GM21515 (cell line): ENCODE measurements around the gene PRKCE.

Experiments used
- ATAC-seq: cut with Tn5 transposase; IDR thresholded peaks from one replicate; pipeline ENCODE4 v1.9.1; 2021; ENCODE audit not compliant: unreplicated experiment

PRKCE gene

GRCh38 chr2:45802499-45803138 lies 151.1 kb downstream of the PRKCE start:
- no peak for ATAC-seq

GRCh38 chr2:45804987-45805755 lies 153.7 kb downstream of the PRKCE start:
- ATAC-seq = no peak

- no peak for ATAC-seq
Observed at GRCh38 chr2:45806563-45807358, 155.3 kb downstream of the PRKCE start.

- no peak for ATAC-seq
Observed at GRCh38 chr2:45808294-45808800, 156.9 kb downstream of the PRKCE start.

GRCh38 chr2:45809205-45809604 lies 157.7 kb downstream of the PRKCE start:
- no peak for ATAC-seq

- ATAC-seq = no peak
Observed at GRCh38 chr2:45812011-45812500, 160.6 kb downstream of the PRKCE start.

- ATAC-seq = no peak
Observed at GRCh38 chr2:45813003-45813941, 161.8 kb downstream of the PRKCE start.

GRCh38 chr2:45814488-45814887 lies 163.0 kb downstream of the PRKCE start:
- ATAC-seq = no peak

GRCh38 chr2:45814951-45815621 lies 163.6 kb downstream of the PRKCE start:
- no peak for ATAC-seq

GRCh38 chr2:45816272-45816671 lies 164.8 kb downstream of the PRKCE start:
- ATAC-seq = no peak

- no peak for ATAC-seq
Observed at GRCh38 chr2:45818591-45818990, 167.1 kb downstream of the PRKCE start.

GRCh38 chr2:45820048-45820447 lies 168.6 kb downstream of the PRKCE start:
- no peak for ATAC-seq

- ATAC-seq = no peak
Observed at GRCh38 chr2:45821558-45822271, 170.2 kb downstream of the PRKCE start.

GRCh38 chr2:45822272-45822630 lies 170.8 kb downstream of the PRKCE start:
- no peak for ATAC-seq

- ATAC-seq = no peak
Observed at GRCh38 chr2:45823723-45824206, 172.3 kb downstream of the PRKCE start.

- no peak for ATAC-seq
Observed at GRCh38 chr2:45825001-45825651, 173.7 kb downstream of the PRKCE start.

GRCh38 chr2:45826460-45826859 lies 175.0 kb downstream of the PRKCE start:
- no peak for ATAC-seq

GRCh38 chr2:45826884-45827635 lies 175.6 kb downstream of the PRKCE start:
- ATAC-seq = no peak
